GM21367 (cell line): Measurements from ENCODE around the gene VWC2L.

Experiments
- ATAC-seq: cut with Tn5 transposase; IDR thresholded peaks from one replicate; pipeline ENCODE4 v1.9.1; 2021; ENCODE audit not compliant: unreplicated experiment

The VWC2L gene

DNA sequence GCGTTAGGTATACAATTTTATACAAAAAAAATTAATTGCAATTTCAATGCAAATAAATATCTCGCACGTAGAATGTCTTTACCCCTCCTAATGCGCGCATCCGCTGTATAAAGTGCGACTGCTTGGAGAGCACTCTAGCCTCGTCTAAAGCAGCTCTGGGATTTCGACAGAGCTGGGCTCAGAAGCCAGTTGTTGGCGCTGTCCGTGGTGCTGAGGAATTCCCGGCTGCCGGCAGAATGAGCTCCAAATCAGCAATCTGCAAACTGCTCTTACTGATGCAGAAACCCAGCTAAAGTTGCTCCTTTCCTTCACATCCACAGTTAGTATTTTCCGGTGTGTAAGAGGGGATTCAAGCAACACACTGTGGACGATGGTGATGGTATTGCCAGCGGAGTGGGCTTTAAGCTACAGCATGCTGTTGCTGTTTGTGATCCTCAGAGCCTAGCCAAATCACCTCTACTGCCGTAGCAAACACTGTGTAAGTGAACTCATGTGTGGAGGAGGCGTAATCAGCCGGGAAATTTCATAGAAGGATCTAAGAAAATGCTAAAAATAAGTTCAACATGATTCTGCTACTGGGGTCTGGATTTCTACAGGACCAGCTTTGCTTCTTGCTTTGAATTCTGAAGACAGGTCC, at the start of gene VWC2L:
TSS of gene VWC2L (plus strand) at position 137 of the 637 bp plus-strand sequence. CDS start 3,140 bp downstream, outside the sequence.
- ATAC-seq: peak; percentile 87

- no peak for ATAC-seq
These were observed 49.7 kb upstream of the VWC2L start for GRCh38 chr2:214361116-214361515.

DNA sequence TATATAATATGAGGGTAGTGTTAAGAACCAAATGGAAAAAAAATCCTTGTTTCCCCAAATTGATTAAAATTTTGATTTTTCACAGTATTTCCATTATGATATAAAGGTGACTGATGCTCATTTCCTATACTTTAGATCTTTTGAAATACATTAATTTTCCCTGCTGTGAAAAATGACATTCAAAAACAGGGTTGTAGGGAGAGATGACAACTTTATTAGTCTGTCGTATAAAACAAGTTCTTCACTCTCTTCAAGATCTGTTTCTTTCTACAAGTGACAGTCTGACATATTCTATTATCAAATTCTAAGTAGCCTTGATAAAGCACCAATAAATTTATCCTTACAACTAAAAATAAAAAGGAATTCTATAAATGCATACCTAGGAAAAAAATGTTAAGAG, 45.3 kb upstream of the VWC2L start:
- no peak for ATAC-seq

- no peak for ATAC-seq
These were observed 43.7 kb upstream of the VWC2L start for GRCh38 chr2:214367171-214367570.

DNA sequence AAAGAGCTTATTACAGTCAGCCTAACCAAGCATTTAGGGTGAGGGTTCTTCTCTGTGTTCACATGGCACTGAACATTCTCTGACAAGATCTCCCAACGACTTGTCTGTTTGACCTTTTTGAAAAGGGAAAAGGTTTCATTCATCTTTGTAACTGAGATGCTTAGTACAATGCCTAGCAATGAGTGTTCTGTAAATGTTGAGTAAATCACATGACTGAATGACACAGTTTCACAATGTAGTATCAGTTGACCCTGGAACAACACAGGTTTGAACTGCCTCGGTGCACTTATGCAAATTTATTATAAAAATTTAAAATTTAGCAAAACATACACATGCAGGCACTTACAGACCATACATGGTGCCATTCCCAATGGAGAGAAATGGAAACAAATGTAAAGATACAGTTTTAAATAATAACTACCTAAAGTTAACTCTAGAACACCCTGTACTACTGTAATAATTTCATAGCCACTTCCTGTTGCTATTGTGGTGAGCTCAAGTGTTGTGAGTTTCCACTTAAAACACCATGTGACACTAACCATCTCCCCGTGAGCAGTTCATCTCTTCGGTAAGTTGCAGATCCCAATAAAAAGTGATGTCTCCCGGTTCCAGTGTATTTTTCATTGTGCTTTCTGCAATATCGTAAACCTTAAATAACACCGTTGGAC, 34.1 kb upstream of the VWC2L start:
- ATAC-seq: peak; percentile 53

GRCh38 chr2:214377286-214377624, 33.6 kb upstream of the VWC2L start:
- no peak for ATAC-seq

- no peak for ATAC-seq
These were observed 32.3 kb upstream of the VWC2L start for GRCh38 chr2:214378455-214379103.

DNA sequence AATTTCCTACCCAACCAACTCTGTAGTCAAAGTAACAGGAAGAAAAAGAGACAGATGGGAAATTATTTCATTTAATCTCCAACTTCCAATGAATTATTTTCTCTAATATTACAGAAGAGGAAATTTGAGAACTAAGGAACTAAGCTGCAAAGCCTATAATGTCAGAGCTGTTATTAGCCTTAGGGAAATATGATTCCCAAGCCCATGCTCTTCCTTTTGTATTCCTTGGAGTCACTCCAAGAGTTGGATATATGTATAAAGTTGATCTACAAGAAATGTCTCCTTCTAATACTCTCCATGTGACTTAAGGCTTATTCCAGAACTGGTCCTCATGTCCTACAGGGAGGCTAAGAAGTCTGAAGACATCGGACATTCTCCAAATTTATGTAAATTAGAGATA, 31.6 kb upstream of the VWC2L start:
- no peak for ATAC-seq

DNA sequence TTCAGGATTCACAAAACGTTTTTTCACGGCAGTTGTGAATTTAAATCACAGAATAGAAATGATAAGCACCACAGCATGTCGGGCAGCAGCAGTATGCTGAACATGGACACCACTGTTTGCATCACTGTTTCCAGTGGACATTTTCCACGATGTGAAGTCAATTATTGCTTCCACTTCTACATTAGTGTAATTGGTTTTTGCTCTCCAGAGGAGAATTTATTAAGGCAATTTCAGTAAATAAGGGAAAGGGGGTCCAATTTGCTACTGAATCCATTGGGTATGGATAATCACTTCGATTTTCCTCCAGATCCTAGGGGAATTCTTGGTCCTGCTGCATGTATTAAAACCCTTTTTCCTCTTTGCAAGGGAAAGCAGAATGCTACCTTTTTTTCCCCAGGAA, 30.2 kb upstream of the VWC2L start:
- no peak for ATAC-seq

- ATAC-seq: no peak
These were observed 28.6 kb upstream of the VWC2L start for GRCh38 chr2:214382229-214382628.

- no peak for ATAC-seq
These were observed 24.1 kb upstream of the VWC2L start for GRCh38 chr2:214386720-214387119.

DNA sequence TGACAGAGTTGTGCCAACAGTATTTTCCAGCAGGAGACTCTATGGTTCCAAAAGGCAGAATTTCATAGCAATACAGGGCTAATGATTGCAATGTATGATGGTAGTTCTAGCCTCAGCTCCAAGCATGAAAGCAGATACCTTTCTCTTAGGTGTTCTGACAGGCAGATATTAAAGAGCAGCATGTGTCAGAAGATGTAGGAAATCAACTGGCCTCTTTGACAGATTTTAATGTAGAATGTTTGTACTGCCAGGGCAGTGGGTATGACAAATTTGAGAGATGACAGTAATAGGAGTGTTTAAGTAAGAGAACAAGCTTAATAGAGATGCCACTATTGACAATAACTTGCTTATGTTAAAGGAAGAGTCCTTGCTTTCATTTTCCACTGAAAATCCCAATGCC, 21.5 kb upstream of the VWC2L start:
- ATAC-seq: no peak

DNA sequence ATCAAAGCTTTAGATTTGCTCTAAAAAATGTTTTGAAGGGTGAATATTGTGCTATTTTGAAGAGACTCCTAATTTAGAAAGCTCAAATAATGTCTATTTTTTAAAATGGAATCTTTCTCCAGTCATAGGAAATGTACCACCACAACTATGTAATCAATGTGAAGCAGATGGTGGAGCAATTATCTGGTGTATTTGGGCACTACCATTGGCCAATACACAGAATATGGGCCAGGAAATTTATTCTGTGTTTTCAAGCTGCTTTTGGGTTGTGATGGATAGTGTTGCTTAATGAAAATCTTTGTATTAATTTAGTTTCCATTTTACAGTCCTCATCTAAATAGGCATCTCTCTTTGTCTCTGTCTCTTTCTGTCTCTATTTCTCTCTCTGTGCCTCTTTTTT, 17.1 kb upstream of the VWC2L start:
- no peak for ATAC-seq

- ATAC-seq: no peak
These were observed 15.8 kb upstream of the VWC2L start for GRCh38 chr2:214395040-214395439.

DNA sequence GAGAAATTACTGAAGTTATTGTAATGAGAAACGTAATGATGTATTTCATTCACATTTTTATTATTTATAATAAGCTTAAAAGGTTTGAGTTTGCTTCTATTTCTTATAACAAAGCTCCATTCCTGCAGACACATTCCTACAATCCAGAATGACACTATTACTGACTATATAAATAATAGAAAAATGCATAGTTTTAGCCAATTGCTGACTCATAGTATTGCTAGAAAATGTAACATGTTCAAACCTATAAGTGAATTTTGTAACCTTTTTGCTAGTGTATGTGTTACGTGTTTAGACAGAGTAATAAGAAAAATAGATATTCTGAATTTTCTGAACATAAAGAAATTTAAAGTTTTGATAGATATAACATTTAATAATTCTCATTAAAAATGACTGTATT, 9.3 kb upstream of the VWC2L start:
- ATAC-seq: no peak

- no peak for ATAC-seq
These were observed 602 bp upstream of the VWC2L start for GRCh38 chr2:214410128-214410775.

DNA sequence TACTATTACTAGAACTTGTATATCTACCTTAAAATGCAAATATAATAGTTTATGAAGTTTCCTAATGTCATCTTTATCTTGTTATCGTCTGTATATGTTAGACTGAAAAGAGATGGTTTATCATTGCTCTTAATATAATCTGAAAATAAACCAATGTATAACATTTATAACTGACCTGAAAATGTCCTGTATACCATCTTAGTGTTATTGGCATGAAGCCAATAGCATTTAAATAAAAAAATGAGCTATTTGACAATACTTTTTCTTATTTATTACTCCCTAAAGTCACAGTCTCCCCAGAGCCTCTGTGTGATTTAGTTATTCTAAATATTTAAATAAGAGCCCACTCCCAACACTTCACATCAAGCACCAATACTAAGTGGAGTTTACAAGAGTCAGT, 1.8 kb downstream of the VWC2L start:
- ATAC-seq: no peak

- ATAC-seq: no peak
These were observed 25.6 kb downstream of the VWC2L start for GRCh38 chr2:214436470-214436869.

GRCh38 chr2:214450118-214450894, 39.5 kb downstream of the VWC2L start:
- ATAC-seq: no peak

DNA sequence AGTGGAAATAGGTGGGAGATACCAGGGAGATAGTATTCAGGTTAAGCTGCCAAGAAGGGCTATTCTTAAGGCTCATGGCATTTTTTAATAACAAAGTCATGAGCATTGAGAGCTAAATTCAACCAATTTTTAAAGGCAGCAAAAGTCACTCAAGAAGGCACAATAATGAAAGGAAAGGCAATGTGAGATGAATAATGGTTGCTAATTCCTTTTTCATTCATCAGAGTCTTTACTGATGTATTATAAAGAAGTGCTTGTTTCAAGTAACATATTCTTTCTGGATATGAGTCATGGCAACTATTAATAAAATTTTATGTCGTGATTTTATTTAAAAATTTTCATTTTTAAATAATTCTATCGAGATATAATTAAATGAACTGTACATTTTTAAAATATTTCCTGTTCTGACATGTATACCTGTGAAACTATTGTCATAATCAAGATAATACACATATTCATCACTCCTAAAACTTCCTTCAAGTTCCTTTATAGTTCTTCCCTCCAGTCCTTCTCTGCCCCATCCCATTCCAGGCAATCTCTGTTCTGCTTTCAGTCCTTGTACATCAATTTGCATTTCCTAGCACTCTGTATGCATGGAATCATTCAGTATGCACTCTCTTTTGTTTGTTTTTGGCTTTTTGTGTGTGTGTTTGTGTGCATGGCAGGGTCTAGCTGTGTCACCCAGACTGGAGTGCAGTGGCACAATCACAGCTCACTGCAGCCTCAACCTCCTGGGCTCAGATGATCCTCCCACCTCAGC, 40.8 kb downstream of the VWC2L start:
- ATAC-seq: no peak
